HepG2 (cell line): ENCODE data around the gene ZC2HC1B. TPM values are rescaled to one million over a fixed set of nuclear protein-coding genes. Genes with fewer than 3 reads are reported as not detected.
A peak's percentile ranks its signal among the peaks of the same experiment; 100 is the strongest.

Experiments
- CTCF ChIP-seq: sonication (generic); formaldehyde crosslinking; IDR thresholded peaks from 2 replicates; pipeline ENCODE4 v1.5.0; 2020; ENCODE audit warnings: mild to moderate bottlenecking, missing genetic modification reagents, moderate library complexity
- ETV5 ChIP-seq: IDR thresholded peaks from 2 replicates; pipeline ENCODE4 v1.6.1; 2018; ENCODE audit warnings: missing biosample characterization, missing genetic modification reagents, inconsistent platforms, borderline replicate concordance
- FOXA1 ChIP-seq, 2 experiments: fragments of 450-650 bp in 1 of 2; sonication (generic) in 1 of 2; formaldehyde crosslinking in 1 of 2; IDR thresholded peaks; 2 replicates each; pipeline versions ENCODE4 v1.4.0 to v1.6.1; 2016 to 2020; ENCODE audit warnings: missing genetic modification reagents in 1 of 2
- GABPB1 ChIP-seq: IDR thresholded peaks from 2 replicates; pipeline ENCODE4 v1.6.1; 2016; ENCODE audit warnings: mild to moderate bottlenecking, missing genetic modification reagents, moderate library complexity, missing compliant biosample characterization
- HMGXB4 ChIP-seq, 2 experiments: sonication (generic) in 1 of 2; formaldehyde crosslinking in 1 of 2; IDR thresholded peaks; 2 replicates each; pipeline versions ENCODE4 v1.4.0 to v1.6.1; 2018 to 2020; ENCODE audit warnings: missing genetic modification reagents in 2 of 2, borderline replicate concordance in 1 of 2, low read depth in 1 of 2, mild to moderate bottlenecking in 1 of 2, missing biosample characterization in 1 of 2
- RAD21 ChIP-seq: fragments of 450-650 bp; formaldehyde crosslinking; IDR thresholded peaks from 2 replicates; pipeline ENCODE4 v1.5.0; 2020; ENCODE audit warnings: mild to moderate bottlenecking
- SKI ChIP-seq: fragments of 450-650 bp; IDR thresholded peaks from one replicate; pipeline ENCODE4 v1.6.1; 2018; ENCODE audit warnings: mild to moderate bottlenecking; ENCODE audit not compliant: partially characterized antibody
- polyA plus RNA-seq, 8 experiments: library from polyadenylated mRNA; depleted of rRNA in 3 of 8; stranded (reverse) in 7 of 8; unstranded in 1 of 8; fragments of >200 nt; fragmentation: Illumina TruSeq in 4 of 8; extraction: Trizol in 4 of 8; gene quantifications; 2 replicates each; pipeline versions ENCODE4 v1.2.1 to v1.2.3, GENCODE V29; 2011 to 2016; ENCODE audit warnings: low read depth in 4 of 8, missing spikeins in 1 of 8, mixed read lengths in 1 of 8; ENCODE audit not compliant: insufficient read depth in 1 of 8
- total RNA-seq, 5 experiments: library from RNA; depleted of rRNA; stranded (reverse); fragments of >200 nt; fragmentation: Illumina TruSeq; extraction: Trizol; gene quantifications; 2 replicates each; pipeline ENCODE4 v1.2.3, GENCODE V29; 2016; ENCODE audit warnings: low read depth in 1 of 5

The ZC2HC1B gene
- total and polyA plus RNA-seq, 2 of the 13 experiments (the other 11 are each of a cell fraction or from before 2014, with no cell fraction given) = not detected

GRCh38 chr6:143940011-143940597 is 75.8 kb downstream of the ZC2HC1B start (continued):
- TF ChIP-seq HMGXB4 (CRISPR knock-in tag; IDR thresholded peaks at IDR 0.05; ENCODE audit: borderline replicate concordance in 1 of 2, low read depth in 1 of 2) (peak in 1 of 2 experiments; percentile 32; a peak in 1 of 4 replicates), RAD21 (peak; percentile 38; the same call in 1 of the 2 replicates), FOXA1 (IDR thresholded peaks at IDR 0.05) (no peak), FOXA1 (CRISPR knock-in tag; IDR thresholded peaks at IDR 0.05) (peak; percentile 78), CTCF (CRISPR knock-in tag) (peak; percentile 63), SKI (no peak), GABPB1 (CRISPR knock-in tag) (peak; percentile 44; the same call in 1 of the 2 replicates), ETV5 (peak; percentile 80)
